ENCODE data around the gene NDUFB6.

DNA sequence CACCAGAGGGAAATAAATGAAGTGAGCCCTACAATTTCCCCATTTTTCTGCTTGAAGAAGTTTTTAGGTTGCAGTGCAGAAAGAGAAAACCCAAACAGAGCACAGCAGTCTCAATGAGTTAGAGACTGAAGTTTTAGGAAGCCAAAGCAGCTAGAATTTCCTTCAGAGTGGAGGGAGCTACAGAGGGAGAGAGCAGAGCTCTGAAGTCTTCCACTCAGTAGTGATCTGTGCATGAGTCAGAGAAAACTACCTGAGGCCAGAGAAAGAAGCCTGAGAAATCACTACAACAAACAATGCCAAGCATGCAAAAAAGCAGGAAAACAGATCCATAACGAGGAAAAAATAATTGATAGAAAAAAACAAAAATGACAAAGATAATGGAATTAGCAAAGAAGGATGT, 17.9 kb upstream of the NDUFB6 start:
- no peak for TF ChIP-seq EZH2 (IDR thresholded peaks at IDR 0.05; ENCODE audit: low read length, missing control alignments)
- TF ChIP-seq, protein P1, sequence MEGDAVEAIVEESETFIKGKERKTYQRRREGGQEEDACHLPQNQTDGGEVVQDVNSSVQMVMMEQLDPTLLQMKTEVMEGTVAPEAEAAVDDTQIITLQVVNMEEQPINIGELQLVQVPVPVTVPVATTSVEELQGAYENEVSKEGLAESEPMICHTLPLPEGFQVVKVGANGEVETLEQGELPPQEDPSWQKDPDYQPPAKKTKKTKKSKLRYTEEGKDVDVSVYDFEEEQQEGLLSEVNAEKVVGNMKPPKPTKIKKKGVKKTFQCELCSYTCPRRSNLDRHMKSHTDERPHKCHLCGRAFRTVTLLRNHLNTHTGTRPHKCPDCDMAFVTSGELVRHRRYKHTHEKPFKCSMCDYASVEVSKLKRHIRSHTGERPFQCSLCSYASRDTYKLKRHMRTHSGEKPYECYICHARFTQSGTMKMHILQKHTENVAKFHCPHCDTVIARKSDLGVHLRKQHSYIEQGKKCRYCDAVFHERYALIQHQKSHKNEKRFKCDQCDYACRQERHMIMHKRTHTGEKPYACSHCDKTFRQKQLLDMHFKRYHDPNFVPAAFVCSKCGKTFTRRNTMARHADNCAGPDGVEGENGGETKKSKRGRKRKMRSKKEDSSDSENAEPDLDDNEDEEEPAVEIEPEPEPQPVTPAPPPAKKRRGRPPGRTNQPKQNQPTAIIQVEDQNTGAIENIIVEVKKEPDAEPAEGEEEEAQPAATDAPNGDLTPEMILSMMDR (conservative IDR thresholded peaks at IDR 0.05 in 1 of 2, IDR thresholded peaks at IDR 0.05 in 1 of 2; ENCODE audit: low read depth in 1 of 2, low read length in 2 of 2), result no peak

Measured in fibroblast of lung (primary cell).